Spleen (tissue), 11 donors: ENCODE data around the gene TLDC2. TPM values are rescaled to one million over a fixed set of nuclear protein-coding genes. Genes with fewer than 3 reads are reported as not detected.

Experiments used
- DNase-seq: peaks from one replicate; pipeline ENCODE4 v3.0.0-alpha.2; 2020
- H3K27ac ChIP-seq, 8 donors: fragments of 200-600 bp; sonication (generic) in 7 of 8; 1 replicate in 4 of 8; 2 replicates in 4 of 8; pipeline versions ENCODE4 v1.5.0 to v1.8.0; 2016 to 2021; ENCODE audit warnings: inconsistent platforms in 4 of 8, mild to moderate bottlenecking in 4 of 8, moderate library complexity in 1 of 8
- H3K27me3 ChIP-seq, 7 donors: fragments of 200-600 bp; sonication (generic) in 6 of 7; replicated peaks in 1 of 7; 1 replicate in 4 of 7; 2 replicates in 3 of 7; pipeline versions ENCODE4 v1.5.0 to v1.8.0; 2016 to 2021; ENCODE audit warnings: inconsistent platforms in 3 of 7, mild to moderate bottlenecking in 1 of 7
- H3K36me3 ChIP-seq, 6 donors: fragments of 200-600 bp; sonication (generic) in 5 of 6; 1 replicate in 4 of 6; 2 replicates in 2 of 6; pipeline versions ENCODE4 v1.5.0 to v1.8.0; 2016 to 2021; ENCODE audit warnings: inconsistent platforms in 2 of 6
- H3K4me1 ChIP-seq, 6 donors: fragments of 200-600 bp; sonication (generic) in 5 of 6; 1 replicate in 3 of 6; 2 replicates in 3 of 6; pipeline versions ENCODE4 v1.5.0 to v1.8.0; 2016 to 2021; ENCODE audit warnings: inconsistent platforms in 3 of 6
- H3K4me3 ChIP-seq, 8 donors: fragments of 200-600 bp; sonication (generic) in 7 of 8; 1 replicate in 4 of 8; 2 replicates in 4 of 8; pipeline versions ENCODE4 v1.5.0 to v1.8.0; 2016 to 2021; ENCODE audit warnings: inconsistent platforms in 4 of 8, mild to moderate bottlenecking in 4 of 8, moderate library complexity in 2 of 8
- H3K9me3 ChIP-seq, 8 donors: fragments of 200-600 bp; sonication (generic) in 7 of 8; 1 replicate in 4 of 8; 2 replicates in 4 of 8; pipeline versions ENCODE4 v1.5.0 to v1.8.0; 2016 to 2021; ENCODE audit warnings: inconsistent platforms in 4 of 8
- CTCF ChIP-seq, 11 experiments: fragments of 200-600 bp in 7 of 11; fragments of 450-650 bp in 4 of 11; sonication (generic) in 4 of 11; IDR thresholded peaks in 8 of 11; conservative IDR thresholded peaks in 3 of 11; 1 replicate in 7 of 11; 2 replicates in 4 of 11; pipeline versions ENCODE4 v1.4.0 to v1.8.0; 2016 to 2021; ENCODE audit warnings: antibody characterized with exemption in 11 of 11, inconsistent platforms in 4 of 11, mild to moderate bottlenecking in 1 of 11
- POLR2A ChIP-seq, 3 donors: fragments of 450-650 bp; IDR thresholded peaks; one replicate each; pipeline ENCODE4 v1.5.1; 2017; ENCODE audit warnings: antibody characterized with exemption in 3 of 3, mild to moderate bottlenecking in 1 of 3
- POLR2AphosphoS5 ChIP-seq, 3 donors: sonication (generic); formaldehyde crosslinking; IDR thresholded peaks; one replicate each; pipeline ENCODE4 v1.5.1; 2017; ENCODE audit warnings: antibody characterized with exemption in 3 of 3
- WGBS, 5 donors: extraction: QIAGEN DNeasy Blood & Tissue Kit in 3 of 5; methylation state at CpG; one replicate each; pipeline versions ENCODE4 v1.1.5 to v1.1.7; 2013 to 2018; 5-methylcytosine and 5-hydroxymethylcytosine counted together
- intact Hi-C: fragments of 100-400 bp; cut with DNase I; formaldehyde crosslinking; loops from one replicate; pipeline ENCODE4 v1.15.0; 2023; ENCODE audit warnings: low total_unique reads
- polyA plus RNA-seq, 3 donors: library from polyadenylated mRNA; stranded (reverse); fragments of 200-250 nt; gene quantifications; one replicate each; pipeline ENCODE4 v1.2.1, GENCODE V29; 2013
- total RNA-seq, 7 donors: library from RNA; depleted of rRNA in 3 of 7; stranded (reverse); fragments of >200 nt in 3 of 7; fragmentation: NEBNext Ultra II Directional in 4 of 7; extraction: Animal tissue kit (Norgen Biotek cat#: 25700) in 4 of 7; gene quantifications; one replicate each; pipeline versions ENCODE4 v1.1.0 to v1.2.1, GENCODE V29; 2016 to 2021
- donor health status: healthy with polysubstance abuse.
- donor health status: DM: no; HTN: no; CAD: no; lungs with moderate emphysema.
- donor health status: DM: no; HTN: no; CAD: no.
- donor health status: Bipolar disorder and iron deficiency.
- donor health status: healthy.
- donor health status: DM: no; HTN: no; CAD: no.
- donor health status: DM: yes; HTN: yes; CAD: no.

TLDC2 gene
- total and polyA plus RNA-seq, 10 donors: 0.05 to 0.16 (median 0.11) TPM; not detected in 7

DNA sequence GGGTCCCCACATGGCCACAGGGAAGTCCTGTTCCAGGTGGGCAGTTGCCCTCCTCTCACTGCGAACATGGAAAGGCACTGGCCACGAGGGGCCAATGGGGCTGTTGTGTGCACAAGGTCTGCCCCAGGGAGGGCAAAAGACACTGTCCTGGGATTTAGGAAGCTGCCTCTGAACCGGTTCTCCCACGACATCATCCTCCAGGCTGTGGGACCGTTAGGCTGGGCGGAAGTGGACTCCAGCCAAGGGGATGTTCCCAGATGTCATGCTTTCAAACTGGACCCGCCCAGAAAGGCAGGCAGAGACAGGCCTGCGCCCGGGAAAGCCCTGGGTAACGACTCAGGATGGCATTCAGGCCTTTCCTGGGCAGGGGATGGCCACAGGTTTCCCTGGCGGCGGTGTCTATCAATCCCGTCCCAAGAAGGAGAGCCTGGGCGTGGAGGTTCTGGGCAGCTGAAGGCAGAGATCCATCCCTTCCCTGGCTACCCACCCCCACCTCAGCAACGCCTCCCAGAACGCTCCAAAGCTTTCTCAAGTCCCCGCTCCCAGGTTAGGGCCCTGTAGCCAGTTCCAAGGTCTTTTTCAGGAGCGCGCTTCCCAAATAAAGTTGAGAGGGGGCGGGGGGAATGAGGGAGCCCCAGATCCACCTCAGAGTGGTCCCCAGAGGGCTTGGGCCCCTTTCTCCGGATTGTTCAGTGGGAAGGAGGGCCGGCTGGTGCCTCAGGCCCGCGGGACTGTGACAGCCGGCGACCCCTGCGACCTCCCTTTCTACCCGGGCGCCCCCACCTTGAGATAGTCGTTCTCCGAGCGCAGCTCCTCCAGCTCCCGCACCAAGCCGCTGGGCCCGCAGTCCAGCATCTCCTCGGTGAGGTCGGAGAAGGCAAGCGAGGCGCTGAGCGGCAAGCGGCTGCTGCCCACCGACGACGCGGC lies 13.8 kb upstream of the TLDC2 start:
- intact Hi-C loops: no loop called here
- H3K27ac ChIP-seq: peak overlapping the region; percentile 10 to 86 (median 76)
- no peak for TF ChIP-seq POLR2A (IDR thresholded peaks at IDR 0.05)
- peak; percentile 45 to 56 (median 52) for TF ChIP-seq POLR2AphosphoS5 (IDR thresholded peaks at IDR 0.05)
- 35 to 45% (median 40%) methylated on average over 29 to 45 of the region's 45 CpGs for WGBS, 5 donors
- H3K9me3 ChIP-seq: no peaks in the 10 kb centered on the region
- H3K4me1 ChIP-seq: peaks cover 12 to 82% (median 72%) of the 10 kb centered on the region in 6 donors
- peaks cover 0 to 33% (median 0%) of the 10 kb centered on the region in 7 donors for H3K27me3 ChIP-seq
- peak overlapping the region; percentile 18 to 86 (median 56) for H3K4me3 ChIP-seq
- DNase-seq: peak; percentile 76
- no peaks in the 10 kb centered on the region for H3K36me3 ChIP-seq

DNA sequence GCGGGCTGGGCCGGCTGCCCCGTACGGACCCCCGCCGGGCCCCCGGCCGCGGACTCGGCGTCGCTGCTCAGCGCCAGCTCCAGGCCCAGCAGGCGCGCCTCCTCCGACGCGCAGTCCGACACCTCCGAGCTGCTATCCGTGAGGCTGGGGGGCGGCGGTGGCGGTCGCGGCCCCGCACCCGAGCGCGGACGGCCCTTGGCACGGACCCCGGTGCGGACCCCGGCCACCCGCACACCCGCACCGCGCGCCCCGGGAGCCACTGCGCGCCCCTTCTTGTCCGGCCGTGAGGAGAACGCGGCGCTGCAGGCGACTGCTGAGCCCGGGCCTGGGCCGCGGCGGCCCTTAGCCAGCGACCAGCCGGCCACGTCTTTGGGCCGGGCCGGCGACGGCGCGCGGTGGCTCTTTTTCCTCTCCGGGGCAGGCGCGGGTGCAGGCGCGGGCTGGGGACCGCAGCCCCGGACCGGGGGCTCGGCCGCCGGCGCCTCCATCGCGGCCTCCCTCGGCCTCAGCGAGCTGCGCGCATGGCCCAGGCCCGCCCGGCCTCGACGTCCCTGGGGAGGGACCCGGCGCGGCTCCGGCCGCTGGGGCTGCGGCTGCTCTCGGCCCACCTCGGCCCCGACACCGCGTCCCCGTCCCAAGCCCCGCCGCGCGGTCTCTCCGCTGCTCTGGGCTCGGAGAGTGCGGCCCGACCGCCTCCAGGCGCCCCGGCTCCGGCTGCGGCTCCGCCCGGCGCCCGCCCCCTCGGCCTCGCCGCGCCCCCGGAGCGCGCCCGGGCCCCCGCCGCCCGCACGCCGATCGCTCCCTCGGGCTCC lies 12.9 kb upstream of the TLDC2 start:
- Histone ChIP-seq H3K27me3 (peaks cover 0 to 33% (median 0%) of the 10 kb centered on the region in 7 donors), H3K4me3 (peak overlapping the region; percentile 21 to 86 (median 56)), H3K36me3 (no peaks in the 10 kb centered on the region), H3K27ac (peak overlapping the region in 7 of 8 donors; percentile 36 to 86 (median 78)), H3K9me3 (no peaks in the 10 kb centered on the region), H3K4me1 (peaks cover 12 to 78% (median 70%) of the 10 kb centered on the region in 6 donors)
- no peak for TF ChIP-seq POLR2A (IDR thresholded peaks at IDR 0.05)
- TF ChIP-seq POLR2AphosphoS5 (IDR thresholded peaks at IDR 0.05): peak in 1 of 3 donors; percentile 0
- TF ChIP-seq CTCF (IDR thresholded peaks at IDR 0.05 in 8 of 11, conservative IDR thresholded peaks at IDR 0.05 in 3 of 11): no peak
- 0 to 2% (median 1%) methylated on average over 2 to 129 of the region's 129 CpGs for WGBS, 5 donors
- intact Hi-C loops: no loop called here
- peak; percentile 87 for DNase-seq

DNA sequence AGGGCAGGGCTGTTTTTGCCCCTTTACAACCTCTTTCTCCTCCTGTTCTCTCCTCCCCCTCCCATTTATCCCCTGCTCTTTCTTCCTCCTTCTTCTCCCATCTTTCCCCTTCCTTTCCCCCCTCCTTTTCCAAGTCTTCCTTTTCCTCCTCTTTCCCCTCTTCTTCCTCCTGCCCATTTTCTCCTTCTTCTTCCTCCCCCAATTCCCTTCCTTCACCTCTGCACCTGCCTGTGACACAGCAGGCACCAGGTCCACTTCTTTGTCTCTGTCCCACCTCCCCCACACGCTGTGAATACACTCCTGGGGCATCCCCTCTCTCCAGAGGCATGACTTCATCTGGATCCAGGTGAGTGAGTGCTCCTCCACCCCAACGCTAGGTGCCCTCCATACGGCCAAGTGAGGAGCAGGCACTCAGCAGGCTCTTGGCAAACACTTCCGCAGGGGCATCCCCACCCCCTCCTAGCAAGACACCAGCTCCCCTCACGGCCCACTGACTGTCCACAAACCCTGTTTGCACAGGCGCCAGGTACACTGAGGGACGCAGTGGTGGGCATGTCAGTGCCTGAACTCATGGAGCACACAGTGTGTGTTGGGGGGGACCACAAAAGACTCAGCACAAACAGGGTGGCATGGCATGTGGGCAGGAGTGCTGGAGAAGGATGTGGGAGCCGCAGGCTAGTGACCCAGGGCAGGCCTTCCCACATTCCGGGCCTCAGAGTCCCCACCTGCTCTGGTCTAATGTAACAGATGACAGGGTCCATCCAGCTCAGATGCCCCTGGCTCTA lies 10.7 kb upstream of the TLDC2 start:
- no peak overlapping the region for H3K27ac ChIP-seq
- peaks cover 12 to 59% (median 52%) of the 10 kb centered on the region in 6 donors for H3K4me1 ChIP-seq
- H3K9me3 ChIP-seq: no peaks in the 10 kb centered on the region
- no peak for DNase-seq
- WGBS, 5 donors: 89 to 95% (median 91%) methylated on average over 9 of the region's 9 CpGs
- H3K4me3 ChIP-seq: no peak overlapping the region
- intact Hi-C loops: no loop called here
- no peak for TF ChIP-seq POLR2A (IDR thresholded peaks at IDR 0.05)
- TF ChIP-seq CTCF (IDR thresholded peaks at IDR 0.05 in 8 of 11, conservative IDR thresholded peaks at IDR 0.05 in 3 of 11): no peak
- TF ChIP-seq POLR2AphosphoS5 (IDR thresholded peaks at IDR 0.05): no peak
- peaks cover 0 to 33% (median 0%) of the 10 kb centered on the region in 7 donors for H3K27me3 ChIP-seq
- no peaks in the 10 kb centered on the region for H3K36me3 ChIP-seq

GRCh38 chr20:36865861-36866149 lies 10.1 kb upstream of the TLDC2 start:
- intact Hi-C loops: no loop called here
- Histone ChIP-seq H3K27me3 (peaks cover 0 to 33% (median 0%) of the 10 kb centered on the region in 7 donors), H3K36me3 (no peaks in the 10 kb centered on the region), H3K27ac (no peak overlapping the region), H3K9me3 (no peaks in the 10 kb centered on the region), H3K4me3 (no peak overlapping the region), H3K4me1 (peaks cover 10 to 54% (median 47%) of the 10 kb centered on the region in 6 donors)
- no peak for TF ChIP-seq POLR2AphosphoS5 (IDR thresholded peaks at IDR 0.05)
- no peak for TF ChIP-seq POLR2A (IDR thresholded peaks at IDR 0.05)
- no peak for TF ChIP-seq CTCF (IDR thresholded peaks at IDR 0.05 in 8 of 11, conservative IDR thresholded peaks at IDR 0.05 in 3 of 11)
- no peak for DNase-seq
